Activated naive CD4-positive, alpha-beta T cell treated with anti-CD3 and anti-CD28 coated beads, Interleukin-2, amount 50 U/mL, for 16 hours (primary cell): Measurements from ENCODE around the gene SASS6.
"Not testable (repeated sequence)": the region's sequence is repeated elsewhere in the genome, so short reads cannot be mapped to it uniquely, and the experiment has no call there.

Experiments used
- DNase-seq: peaks from one replicate; pipeline ENCODE4 v3.0.0-alpha.2; 2020

Gene SASS6

DNA sequence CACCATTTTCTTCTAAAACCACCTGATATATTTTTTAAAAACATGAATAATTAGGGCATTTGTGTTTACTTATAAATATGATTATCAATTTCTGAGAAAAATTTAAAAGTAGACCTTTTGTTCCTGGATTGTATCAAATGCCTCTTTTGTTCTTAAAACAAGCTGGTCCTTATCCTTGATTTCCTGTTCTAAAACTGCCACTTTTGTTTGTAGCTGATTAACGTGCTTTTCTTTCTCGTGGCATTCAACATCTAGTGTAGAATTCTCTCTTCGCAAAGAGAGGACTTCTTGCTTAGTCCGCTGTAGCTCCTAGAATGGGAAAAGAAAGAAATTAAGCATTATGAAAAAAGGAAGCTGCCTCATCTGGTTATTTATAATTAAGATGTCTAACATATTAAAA lies 25.0 kb downstream of the SASS6 start:
- DNase-seq: no peak

GRCh38 chr1:100101564-100101963 lies 31.2 kb downstream of the SASS6 start:
- no peak for DNase-seq

DNA sequence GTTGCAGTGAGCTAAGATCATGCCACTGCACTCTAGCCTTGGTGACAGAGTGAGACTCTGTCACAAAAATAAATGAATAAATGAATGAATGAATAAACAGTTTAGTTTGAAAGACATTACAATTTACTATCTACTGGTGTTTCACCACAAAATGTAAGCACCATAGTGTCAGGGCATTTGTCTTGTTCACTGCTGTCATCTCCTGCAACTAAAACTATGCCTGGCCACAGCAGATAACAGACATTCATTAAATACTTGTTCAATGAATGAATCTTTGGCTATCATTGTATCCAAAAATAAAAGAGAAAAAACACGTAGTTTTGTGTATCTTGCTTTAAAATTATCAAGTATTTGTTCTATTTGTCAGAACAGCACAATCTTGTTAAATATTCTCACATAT lies 32.5 kb downstream of the SASS6 start:
- DNase-seq: no peak

DNA sequence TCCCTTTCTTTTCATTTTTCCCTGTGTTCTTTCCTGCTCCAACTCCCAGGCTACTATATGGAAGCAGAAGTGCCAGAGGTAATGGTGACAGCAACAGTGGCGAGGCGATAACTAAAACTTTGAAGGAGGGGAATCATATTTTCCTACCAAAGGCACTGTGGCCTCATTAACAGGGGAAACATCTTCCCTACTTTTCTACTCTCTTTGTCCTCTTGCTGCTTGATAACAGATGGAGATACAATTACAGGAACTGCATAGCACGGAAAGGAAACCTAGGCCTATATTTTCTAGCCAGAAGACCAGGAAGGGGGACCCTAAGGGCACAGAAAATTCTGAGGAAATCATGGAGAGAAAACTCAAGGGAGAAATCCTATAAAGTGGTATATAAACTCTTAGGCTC lies 42.3 kb downstream of the SASS6 start:
- no peak for DNase-seq

DNA sequence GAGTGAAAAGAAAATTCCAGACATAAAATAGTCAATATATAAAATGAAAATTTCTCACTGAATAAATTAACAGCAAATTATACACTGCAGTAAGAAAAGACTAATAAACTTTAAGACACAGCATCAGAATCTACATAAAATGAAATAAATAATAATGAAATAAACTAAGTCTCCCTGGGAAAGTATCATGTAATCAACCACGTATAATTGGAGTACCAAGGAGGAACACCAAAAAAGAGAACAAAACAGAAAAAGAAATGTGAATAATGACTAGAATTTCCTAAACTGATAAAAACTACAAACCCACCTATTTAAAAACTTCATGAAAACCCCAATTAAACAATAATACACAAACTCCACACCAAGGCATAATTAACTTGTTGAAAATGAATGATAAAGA lies 43.6 kb downstream of the SASS6 start:
- no peak for DNase-seq

DNA sequence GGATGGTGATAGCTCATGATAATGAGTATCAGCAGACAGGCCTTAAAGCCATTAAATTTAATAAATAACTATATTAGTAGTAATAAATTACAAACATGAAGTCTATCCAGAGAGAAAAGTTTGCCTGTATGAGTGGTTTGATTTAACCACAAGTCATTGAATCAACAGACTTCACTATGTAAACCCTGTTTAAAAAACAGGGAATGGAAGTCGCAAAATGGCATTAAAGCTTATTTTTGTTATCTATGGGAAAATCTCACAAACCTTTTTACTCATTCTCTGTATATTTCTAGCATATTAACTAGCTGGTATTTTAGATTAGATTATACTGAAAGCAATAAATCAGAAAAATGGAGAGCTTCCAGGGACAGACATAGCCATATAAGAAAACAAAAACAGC lies 45.3 kb downstream of the SASS6 start:
- no peak for DNase-seq

GRCh38 chr1:100080331-100080730 lies 52.4 kb downstream of the SASS6 start:
- DNase-seq: no peak

DNA sequence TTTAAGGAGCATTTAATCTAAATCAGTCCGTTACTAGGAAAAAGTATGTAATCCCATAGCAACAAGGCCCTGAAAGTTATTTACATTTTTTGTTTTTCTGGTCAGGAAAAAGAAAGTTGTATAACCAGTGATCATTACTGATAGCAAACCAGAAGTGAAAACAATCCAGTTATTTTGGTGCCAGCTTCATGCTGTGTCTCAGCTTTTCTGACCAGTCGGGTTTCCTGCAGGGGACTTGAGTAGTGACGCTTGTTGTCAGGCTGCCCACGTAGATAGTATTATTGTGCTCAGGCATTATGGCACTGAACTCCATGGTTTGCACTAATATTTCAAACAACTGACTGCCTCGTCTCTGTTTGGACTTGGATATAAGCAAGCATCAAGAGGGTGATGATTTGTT lies 55.2 kb downstream of the SASS6 start:
- DNase-seq: no peak

GRCh38 chr1:100076744-100077143 lies 56.0 kb downstream of the SASS6 start:
- no peak for DNase-seq

DNA sequence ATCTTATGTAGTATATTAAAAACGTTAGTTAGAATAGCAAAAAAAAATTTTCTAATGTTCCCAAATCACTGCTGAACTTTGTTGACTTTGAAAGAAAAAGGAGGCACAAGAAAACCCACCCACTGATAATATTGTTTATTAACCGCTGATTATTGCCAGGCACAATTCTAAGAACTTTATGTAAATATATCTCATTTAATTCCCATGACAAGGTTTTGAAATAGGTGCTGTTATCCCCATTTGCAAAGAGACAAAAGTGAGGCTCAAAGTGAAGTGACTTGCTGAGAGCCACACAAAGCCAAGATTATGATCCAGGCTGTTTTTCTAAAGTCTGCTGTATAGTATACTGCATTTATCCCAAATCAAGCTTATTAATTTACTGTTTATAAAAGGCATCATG lies 56.4 kb downstream of the SASS6 start:
- no peak for DNase-seq

DNA sequence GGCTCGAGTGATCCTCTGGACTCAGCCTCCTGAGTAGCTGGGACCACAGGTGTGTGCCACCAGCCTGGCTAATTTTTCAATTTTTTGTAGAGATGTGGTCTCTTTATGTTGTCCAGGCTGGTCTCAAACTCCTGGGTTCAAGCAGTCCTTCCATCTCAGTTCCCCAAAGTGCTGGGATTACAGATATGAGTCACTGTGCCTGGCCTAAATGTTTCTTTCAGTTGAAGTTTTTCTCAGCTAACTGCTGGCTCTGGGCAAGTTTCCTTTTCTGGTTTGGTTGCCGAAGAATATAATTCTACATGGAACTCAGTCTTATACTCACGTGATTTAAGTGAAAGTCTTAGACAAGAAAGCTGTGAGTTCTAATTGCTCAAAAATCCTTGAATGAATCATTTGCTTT lies 57.0 kb downstream of the SASS6 start:
- DNase-seq: no peak

- no peak for DNase-seq
Measured at GRCh38 chr1:100074604-100075395, 57.9 kb downstream of the SASS6 start.

DNA sequence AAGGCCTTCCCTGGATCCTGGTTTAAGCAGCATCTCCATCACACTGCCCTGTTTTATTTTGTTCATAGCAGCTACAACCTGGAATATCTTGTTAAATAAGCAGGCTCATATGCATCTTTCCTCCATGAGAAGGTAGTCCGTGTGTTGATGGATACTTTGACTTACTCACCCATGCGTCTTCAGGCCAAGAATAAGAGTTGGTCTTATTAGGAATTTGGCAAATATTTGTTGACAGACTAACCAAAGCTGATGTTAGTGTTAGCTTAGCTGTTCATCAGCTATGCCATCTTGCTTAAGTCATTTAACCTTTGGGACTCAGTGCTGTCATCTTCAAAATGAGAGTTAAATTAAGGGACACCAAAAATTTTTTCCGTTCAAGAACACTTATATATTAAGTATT lies 59.2 kb downstream of the SASS6 start:
- no peak for DNase-seq

GRCh38 chr1:100070201-100070939 lies 62.4 kb downstream of the SASS6 start:
- no peak for DNase-seq

DNA sequence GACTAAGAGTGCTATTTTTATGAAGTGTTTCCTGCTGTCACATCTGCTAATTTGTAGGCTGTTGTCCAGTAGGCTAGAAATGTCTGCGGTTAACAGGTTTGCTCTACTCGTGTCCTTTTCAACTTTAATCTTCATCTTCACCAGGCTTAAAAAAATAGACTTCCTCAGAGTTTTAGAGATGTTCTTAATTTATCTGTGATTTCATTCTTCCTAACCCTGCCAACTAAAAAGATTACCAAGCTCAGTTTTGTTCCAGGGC lies 66.8 kb downstream of the SASS6 start:
- DNase-seq: no peak

DNA sequence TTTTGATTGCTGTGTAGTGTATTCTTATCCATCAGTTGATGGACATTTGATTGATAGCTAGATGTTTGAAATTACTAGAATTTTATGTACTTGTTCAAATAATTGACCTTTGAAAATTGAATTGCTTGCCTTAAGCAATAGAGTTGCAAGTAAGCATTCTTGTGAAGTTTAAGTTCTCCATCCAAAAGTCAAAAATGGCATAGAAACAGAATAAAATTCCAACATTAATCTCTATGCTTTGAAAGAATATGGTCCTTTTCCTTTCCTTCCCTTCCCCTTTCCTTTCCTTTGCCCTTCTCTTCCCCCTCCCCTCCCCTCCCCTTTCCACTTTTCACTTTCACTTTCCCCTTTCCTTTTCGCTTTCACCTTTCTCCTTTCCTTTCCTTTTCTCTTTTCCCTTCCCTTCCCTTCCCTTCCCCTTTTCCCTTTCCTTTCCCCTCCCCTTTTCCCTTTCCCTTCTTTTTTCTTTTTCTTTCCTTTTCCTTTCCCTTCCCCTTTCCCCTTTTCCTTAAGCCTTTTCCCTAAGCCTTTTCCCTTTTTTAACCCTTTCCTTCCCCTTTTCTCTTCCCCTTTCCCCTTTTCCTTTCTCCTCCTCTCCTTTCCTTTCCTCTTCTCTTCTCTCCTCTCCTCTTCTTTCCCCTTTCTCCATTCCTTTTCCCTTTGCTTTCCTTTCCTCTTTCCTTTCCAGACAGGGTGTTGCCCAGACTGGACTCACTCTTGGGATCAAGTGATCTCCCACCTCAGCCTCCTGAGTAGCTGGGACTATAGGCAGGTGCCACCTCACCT lies 67.4 kb downstream of the SASS6 start:
- DNase-seq: no peak

- no peak for DNase-seq
Measured at GRCh38 chr1:100061681-100062080, 71.0 kb downstream of the SASS6 start.

- DNase-seq: no peak
Measured at GRCh38 chr1:100053727-100054126, 79.0 kb downstream of the SASS6 start.

DNA sequence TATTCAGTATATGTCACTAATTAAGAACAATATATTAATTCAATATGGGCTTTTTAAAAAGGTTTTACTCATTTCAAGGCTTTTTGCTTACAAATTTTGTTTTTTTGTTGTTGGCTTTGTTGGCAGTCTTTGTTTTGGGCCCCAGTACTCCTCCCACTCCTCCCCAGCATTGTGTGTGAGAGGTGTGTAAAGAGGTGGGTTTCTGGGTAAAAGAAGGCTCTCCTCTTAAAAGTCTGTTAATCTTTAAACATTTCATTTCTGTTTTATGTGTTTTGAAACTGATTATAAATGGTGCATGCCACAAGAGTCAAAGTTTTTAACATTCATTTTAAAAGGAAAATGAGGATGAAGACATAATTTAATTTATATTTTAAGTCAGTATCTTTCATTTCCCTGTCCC lies 79.6 kb downstream of the SASS6 start:
- no peak for DNase-seq

DNA sequence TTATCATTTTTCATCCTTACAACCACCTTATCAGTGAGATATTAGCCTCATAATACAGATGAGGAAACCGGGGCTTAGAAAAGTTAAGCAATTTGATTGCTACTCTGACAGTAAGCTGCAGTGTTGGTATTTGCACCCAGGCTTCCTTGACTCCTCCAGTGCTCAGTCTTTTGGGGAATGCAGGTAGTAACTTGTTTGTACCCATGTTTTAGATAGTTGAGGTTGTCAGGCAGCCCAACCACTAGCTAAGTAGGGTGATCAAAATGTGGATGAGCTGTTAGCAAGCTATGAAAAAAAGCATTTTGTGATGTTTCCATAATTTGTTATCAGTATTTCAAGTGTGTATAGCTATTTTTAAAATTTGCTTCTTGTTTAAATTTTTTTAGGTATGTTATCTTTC lies 80.8 kb downstream of the SASS6 start:
- DNase-seq: no peak

DNA sequence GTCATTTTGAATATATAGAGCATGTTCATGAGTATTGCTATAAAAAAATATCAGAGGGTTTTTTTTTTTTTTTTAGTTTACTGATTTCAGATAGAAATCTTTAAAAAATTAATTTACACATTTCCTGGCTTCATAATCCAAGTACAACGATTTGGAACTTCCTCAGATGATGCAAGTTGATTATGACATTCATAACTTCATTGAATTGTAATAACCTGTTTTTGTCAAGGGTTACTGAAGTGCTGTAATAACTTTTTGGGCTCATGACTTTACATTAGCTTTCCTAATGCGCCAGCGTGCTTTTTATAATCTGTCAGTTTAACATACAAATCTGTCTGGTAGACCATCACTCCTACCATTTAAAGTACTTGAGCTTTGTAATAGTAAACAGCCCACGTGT lies 81.3 kb downstream of the SASS6 start:
- no peak for DNase-seq

DNA sequence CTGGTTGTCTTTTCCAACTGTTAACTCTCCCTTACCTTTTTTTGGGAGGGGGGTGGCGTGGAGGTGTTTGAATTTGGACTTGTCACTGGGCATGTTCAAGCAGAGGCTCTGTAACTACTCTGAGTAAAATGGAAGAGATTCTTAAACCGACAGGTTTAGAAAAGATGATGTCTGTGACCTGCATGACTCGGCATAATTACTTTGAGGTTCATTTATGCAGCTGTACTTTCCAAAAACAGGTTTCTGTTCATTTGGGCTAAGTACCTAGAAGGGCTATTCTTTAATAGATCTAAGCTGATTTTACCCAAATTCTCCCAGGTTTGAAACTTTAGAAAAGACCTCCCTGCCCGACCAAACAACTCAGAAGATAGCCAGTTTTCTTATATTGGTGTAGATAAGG lies 82.6 kb downstream of the SASS6 start:
- no peak for DNase-seq

GRCh38 chr1:100047235-100047708 lies 85.5 kb downstream of the SASS6 start:
- not testable (repeated sequence) for DNase-seq

GRCh38 chr1:100045206-100045605 lies 87.5 kb downstream of the SASS6 start:
- DNase-seq: no peak
